Breast epithelium (tissue), 4 donors: Measurements from ENCODE around the gene COPB2. TPM values are rescaled to one million over a fixed set of nuclear protein-coding genes. Genes with fewer than 3 reads are reported as not detected.

Source experiments
- DNase-seq, 2 donors: peaks; one replicate each; pipeline ENCODE4 v3.0.0-alpha.2; 2019; ENCODE audit warnings: low spot score in 2 of 2
- H3K27ac ChIP-seq, 2 donors: fragments of 200-600 bp; sonication (generic) in 1 of 2; one replicate each; pipeline ENCODE4 v1.5.1; 2016 to 2019; ENCODE audit warnings: mild to moderate bottlenecking in 1 of 2
- H3K27me3 ChIP-seq, 2 donors: fragments of 200-600 bp; sonication (generic) in 1 of 2; one replicate each; pipeline versions ENCODE4 v1.5.1 to v1.6.0; 2017 to 2019; ENCODE audit warnings: control low read depth in 1 of 2, mild to moderate bottlenecking in 1 of 2
- H3K36me3 ChIP-seq: fragments of 200-600 bp; one replicate; pipeline ENCODE4 v1.5.1; 2019
- H3K4me1 ChIP-seq, 2 donors: fragments of 200-600 bp; sonication (generic); one replicate each; pipeline ENCODE4 v1.5.1; 2016 to 2019; ENCODE audit warnings: control low read depth in 1 of 2
- H3K4me3 ChIP-seq, 3 donors: fragments of 200-600 bp; sonication (generic); 1 replicate in 2 of 3; 2 replicates in 1 of 3; pipeline ENCODE4 v1.5.1; 2016 to 2019; ENCODE audit warnings: mild to moderate bottlenecking in 3 of 3, moderate library complexity in 2 of 3
- H3K9me3 ChIP-seq, 2 donors: fragments of 200-600 bp; sonication (generic) in 1 of 2; one replicate each; pipeline ENCODE4 v1.5.1; 2016 to 2019; ENCODE audit warnings: control low read depth in 1 of 2
- POLR2A ChIP-seq: fragments of 450-650 bp; IDR thresholded peaks from one replicate; pipeline ENCODE4 v1.6.1; 2016; ENCODE audit warnings: antibody characterized with exemption, mild to moderate bottlenecking, moderate library complexity
- POLR2AphosphoS5 ChIP-seq, 3 donors: sonication (generic); formaldehyde crosslinking; IDR thresholded peaks; one replicate each; pipeline ENCODE4 v1.6.1; 2017; ENCODE audit warnings: antibody characterized with exemption in 3 of 3
- intact Hi-C: fragments of 100-400 bp; cut with DNase I; formaldehyde crosslinking; loops from one replicate; pipeline ENCODE4 v1.15.1; 2023; ENCODE audit warnings: low total_unique reads
- total RNA-seq, 3 donors: library from RNA; depleted of rRNA; stranded (reverse); fragments of >200 nt; gene quantifications; one replicate each; pipeline ENCODE4 v1.1.0, GENCODE V29; 2016
- TF ChIP-seq, protein P1 (sequence below), 3 donors: fragments of 450-650 bp; IDR thresholded peaks; one replicate each; pipeline ENCODE4 v1.5.1; 2016 to 2017; ENCODE audit warnings: antibody characterized with exemption in 3 of 3, mild to moderate bottlenecking in 3 of 3, moderate library complexity in 3 of 3

The COPB2 gene
- total RNA-seq, 3 donors from 2014 or later, result 76.5 to 109 (median 109) TPM

DNA sequence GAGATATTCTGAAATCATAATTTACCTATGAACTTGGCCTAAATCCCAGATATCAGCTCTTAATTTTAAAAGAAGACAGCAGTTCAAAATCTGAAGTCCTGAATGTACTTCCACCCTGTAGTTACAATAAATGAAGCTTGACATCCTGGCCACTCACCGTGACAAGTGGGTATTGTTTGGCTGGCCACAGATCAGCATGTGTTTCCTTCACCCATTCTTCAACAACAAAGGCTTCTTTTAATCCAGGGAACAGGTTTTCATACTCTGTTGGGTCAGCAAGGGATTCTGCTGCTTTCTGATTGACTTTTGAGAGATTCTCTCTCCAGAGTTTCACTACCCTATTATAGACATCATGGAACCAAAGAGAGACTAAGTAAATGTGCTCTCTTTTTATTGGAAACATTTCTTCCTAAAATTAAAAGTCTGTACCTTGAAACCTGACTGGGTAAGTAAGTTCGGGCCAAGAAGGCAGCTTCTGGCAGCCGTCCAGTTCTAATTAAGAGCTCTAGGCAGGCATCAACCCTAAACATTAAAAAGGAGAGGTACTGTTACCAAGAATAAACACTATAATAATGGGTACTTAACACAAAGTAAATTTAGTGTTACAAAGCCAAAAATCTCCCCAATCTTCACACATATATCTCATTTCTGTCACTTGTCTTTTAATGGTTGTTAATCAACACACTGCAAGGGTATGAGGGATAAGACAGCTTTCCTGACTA is 30.4 kb downstream of the COPB2 start:
- Histone ChIP-seq H3K27ac (no peak overlapping the region), H3K36me3 (peaks cover 7% of the 10 kb centered on the region), H3K4me1 (no peaks in the 10 kb centered on the region), H3K9me3 (no peaks in the 10 kb centered on the region), H3K27me3 (no peaks in the 10 kb centered on the region), H3K4me3 (no peak overlapping the region)
- TF ChIP-seq POLR2AphosphoS5 (IDR thresholded peaks at IDR 0.05), result no peak
- TF ChIP-seq, protein P1, sequence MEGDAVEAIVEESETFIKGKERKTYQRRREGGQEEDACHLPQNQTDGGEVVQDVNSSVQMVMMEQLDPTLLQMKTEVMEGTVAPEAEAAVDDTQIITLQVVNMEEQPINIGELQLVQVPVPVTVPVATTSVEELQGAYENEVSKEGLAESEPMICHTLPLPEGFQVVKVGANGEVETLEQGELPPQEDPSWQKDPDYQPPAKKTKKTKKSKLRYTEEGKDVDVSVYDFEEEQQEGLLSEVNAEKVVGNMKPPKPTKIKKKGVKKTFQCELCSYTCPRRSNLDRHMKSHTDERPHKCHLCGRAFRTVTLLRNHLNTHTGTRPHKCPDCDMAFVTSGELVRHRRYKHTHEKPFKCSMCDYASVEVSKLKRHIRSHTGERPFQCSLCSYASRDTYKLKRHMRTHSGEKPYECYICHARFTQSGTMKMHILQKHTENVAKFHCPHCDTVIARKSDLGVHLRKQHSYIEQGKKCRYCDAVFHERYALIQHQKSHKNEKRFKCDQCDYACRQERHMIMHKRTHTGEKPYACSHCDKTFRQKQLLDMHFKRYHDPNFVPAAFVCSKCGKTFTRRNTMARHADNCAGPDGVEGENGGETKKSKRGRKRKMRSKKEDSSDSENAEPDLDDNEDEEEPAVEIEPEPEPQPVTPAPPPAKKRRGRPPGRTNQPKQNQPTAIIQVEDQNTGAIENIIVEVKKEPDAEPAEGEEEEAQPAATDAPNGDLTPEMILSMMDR (IDR thresholded peaks at IDR 0.05), result no peak
- no peak for TF ChIP-seq POLR2A
- DNase-seq, result no peak
- intact Hi-C loops, result no loop called here

DNA sequence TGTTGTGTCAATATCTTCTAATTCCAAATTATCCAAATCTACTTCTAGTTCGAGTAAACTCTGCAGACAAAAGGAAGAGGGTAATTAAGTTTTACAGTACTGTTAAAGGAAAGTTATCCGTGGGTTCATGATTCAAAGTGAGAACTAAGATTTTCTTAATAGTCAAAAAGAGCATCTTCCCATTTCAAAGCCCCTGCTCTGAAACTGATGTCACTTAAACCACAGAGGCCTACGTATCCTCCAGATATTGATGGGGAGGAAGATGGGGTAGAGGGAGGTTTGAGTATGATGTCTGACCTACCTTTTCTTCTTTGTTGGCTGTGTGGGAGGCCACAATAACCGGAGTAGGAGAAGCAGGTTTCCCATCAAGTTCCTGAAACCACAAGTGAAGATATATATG is 31.5 kb downstream of the COPB2 start:
- no peak for TF ChIP-seq POLR2A
- no peak for TF ChIP-seq POLR2AphosphoS5 (IDR thresholded peaks at IDR 0.05)
- TF ChIP-seq, protein P1 (IDR thresholded peaks at IDR 0.05), result no peak
- Histone ChIP-seq H3K27me3 (no peaks in the 10 kb centered on the region), H3K36me3 (no peaks in the 10 kb centered on the region), H3K27ac (no peak overlapping the region), H3K4me3 (no peak overlapping the region), H3K9me3 (no peaks in the 10 kb centered on the region), H3K4me1 (no peaks in the 10 kb centered on the region)
- intact Hi-C loops, result no loop called here
- no peak for DNase-seq

DNA sequence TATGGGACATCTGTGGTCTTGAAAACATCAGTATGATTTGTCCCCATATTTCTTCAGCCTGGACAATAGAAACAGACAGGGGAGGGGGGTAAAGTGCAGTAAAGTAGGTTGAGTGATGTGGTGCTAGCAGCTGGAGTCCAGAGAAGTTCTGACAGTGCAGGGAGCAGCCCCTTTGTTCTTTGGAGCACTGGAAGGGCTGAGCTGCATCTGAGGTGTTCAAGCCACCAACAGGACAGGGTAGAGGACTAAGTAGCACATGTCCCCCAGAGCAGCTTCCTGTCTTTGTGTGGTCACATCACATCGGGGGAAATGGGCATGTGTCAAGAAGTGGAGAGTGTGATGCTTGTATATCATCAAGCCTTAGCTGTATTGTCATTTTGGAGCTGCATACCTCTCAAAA is 33.6 kb downstream of the COPB2 start:
- Histone ChIP-seq H3K36me3 (no peaks in the 10 kb centered on the region), H3K9me3 (no peaks in the 10 kb centered on the region)

DNA sequence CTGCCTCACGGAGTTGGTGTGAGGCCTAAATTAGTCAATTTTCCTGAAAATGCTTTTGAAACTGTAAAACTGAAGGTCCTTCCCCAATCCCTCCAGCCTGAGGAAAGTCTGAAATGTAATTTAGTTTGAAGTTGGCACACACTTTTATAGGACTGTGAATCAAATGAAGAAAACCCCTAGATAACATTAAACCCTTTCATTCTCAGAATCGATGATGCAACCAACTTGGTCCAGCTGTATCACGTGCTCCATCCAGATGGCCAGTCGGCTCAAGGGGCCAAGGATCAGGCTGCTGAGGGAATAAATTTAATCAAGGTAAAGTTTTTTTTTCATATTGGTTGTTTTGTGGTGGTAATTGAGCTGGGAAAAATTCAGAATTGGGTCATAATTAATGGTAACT is 34.0 kb downstream of the COPB2 start:
- intact Hi-C loops, result no loop called here
- Histone ChIP-seq H3K27ac (no peak overlapping the region), H3K4me1 (no peaks in the 10 kb centered on the region), H3K4me3 (no peak overlapping the region), H3K9me3 (no peaks in the 10 kb centered on the region), H3K36me3 (no peaks in the 10 kb centered on the region), H3K27me3 (no peaks in the 10 kb centered on the region)
- no peak for DNase-seq
- TF ChIP-seq POLR2AphosphoS5 (IDR thresholded peaks at IDR 0.05) (no peak), POLR2A (no peak)
- TF ChIP-seq, protein P1 (IDR thresholded peaks at IDR 0.05), result no peak

More for the DNA sequence above, 33.6 kb downstream of the COPB2 start:
- no peaks in the 10 kb centered on the region for H3K4me1 ChIP-seq
- intact Hi-C loops, result no loop called here
- no peak for DNase-seq
- no peaks in the 10 kb centered on the region for H3K27me3 ChIP-seq
- no peak overlapping the region for H3K27ac ChIP-seq
- TF ChIP-seq POLR2A, result no peak
- TF ChIP-seq POLR2AphosphoS5 (IDR thresholded peaks at IDR 0.05), result no peak
- TF ChIP-seq, protein P1 (IDR thresholded peaks at IDR 0.05), result no peak
- no peak overlapping the region for H3K4me3 ChIP-seq

DNA sequence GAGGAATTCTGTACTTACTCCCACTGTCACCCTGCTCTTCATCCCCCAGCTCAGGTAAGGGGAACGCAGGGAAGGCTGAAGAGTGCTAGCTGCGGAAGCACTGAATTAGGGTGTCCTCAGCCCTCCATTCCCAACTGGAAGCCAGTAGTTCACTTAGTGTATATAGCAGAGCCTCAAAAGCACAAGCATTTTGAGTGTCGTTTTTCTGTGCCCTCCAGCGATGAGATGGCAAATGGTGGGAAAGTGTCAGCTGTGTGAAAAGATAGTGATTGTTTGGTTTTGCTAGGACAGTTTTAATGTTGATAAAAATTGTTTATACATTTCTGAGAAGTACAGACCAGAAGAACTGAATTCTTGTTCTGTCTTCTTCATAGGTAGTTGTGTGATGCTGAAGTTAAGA is 34.8 kb downstream of the COPB2 start:
- no peak for DNase-seq
- TF ChIP-seq POLR2AphosphoS5 (IDR thresholded peaks at IDR 0.05), result no peak
- TF ChIP-seq, protein P1 (IDR thresholded peaks at IDR 0.05), result no peak
- no peak for TF ChIP-seq POLR2A
- Histone ChIP-seq H3K36me3 (no peaks in the 10 kb centered on the region), H3K4me1 (no peaks in the 10 kb centered on the region), H3K27ac (no peak overlapping the region), H3K27me3 (no peaks in the 10 kb centered on the region), H3K9me3 (no peaks in the 10 kb centered on the region), H3K4me3 (no peak overlapping the region)
- intact Hi-C loops, result no loop called here
